Embryonic facial prominence (tissue), 1 donor: ENCODE data around the gene ARID1B.

ENCODE experiments used
- DNase-seq: peaks from one replicate; pipeline ENCODE4 v3.0.0-alpha.2; 2016; ENCODE audit errors: extremely low spot score

ARID1B gene

GRCh38 chr6:156773935-156774852 lies 3.0 kb upstream of the ARID1B start:
- no peak for DNase-seq

- DNase-seq: no peak
Observed at GRCh38 chr6:156774863-156775405, 2.2 kb upstream of the ARID1B start.

- DNase-seq: no peak
Observed at GRCh38 chr6:156775717-156776116, 1.5 kb upstream of the ARID1B start.

GRCh38 chr6:156776470-156776839 lies 723 bp upstream of the ARID1B start:
- peak; percentile 32 for DNase-seq

GRCh38 chr6:156777577-156778453 lies 637 bp downstream of the ARID1B start:
- no peak for DNase-seq

- DNase-seq: peak; percentile 36
Observed at GRCh38 chr6:156778454-156779205, 1.5 kb downstream of the ARID1B start.

- DNase-seq: no peak
Observed at GRCh38 chr6:156779206-156780094, 2.3 kb downstream of the ARID1B start.

- DNase-seq: peak; percentile 51
Observed at GRCh38 chr6:156780102-156780641, 3.0 kb downstream of the ARID1B start.

GRCh38 chr6:156780962-156781853 lies 4.0 kb downstream of the ARID1B start:
- no peak for DNase-seq

GRCh38 chr6:156781861-156782631 lies 4.9 kb downstream of the ARID1B start:
- no peak for DNase-seq

GRCh38 chr6:156782691-156783320 lies 5.6 kb downstream of the ARID1B start:
- DNase-seq: no peak

GRCh38 chr6:156783958-156784357 lies 6.8 kb downstream of the ARID1B start:
- no peak for DNase-seq

GRCh38 chr6:156786652-156787051 lies 9.5 kb downstream of the ARID1B start:
- no peak for DNase-seq

GRCh38 chr6:156787569-156788492 lies 10.7 kb downstream of the ARID1B start:
- DNase-seq: no peak

GRCh38 chr6:156789081-156789943 lies 12.1 kb downstream of the ARID1B start:
- DNase-seq: no peak
